GM20000 (cell line): Measurements from ENCODE around the gene PDCD1.

Source experiments
- DNase-seq: peaks from one replicate; pipeline ENCODE4 v3.0.0; 2012; ENCODE audit warnings: low spot score
- CTCF ChIP-seq: IDR thresholded peaks from 2 replicates; pipeline ENCODE4 v1.5.1; 2012; ENCODE audit warnings: mild to moderate bottlenecking, control low read depth; ENCODE audit errors: extremely low read depth, missing control alignments

PDCD1 gene

DNA sequence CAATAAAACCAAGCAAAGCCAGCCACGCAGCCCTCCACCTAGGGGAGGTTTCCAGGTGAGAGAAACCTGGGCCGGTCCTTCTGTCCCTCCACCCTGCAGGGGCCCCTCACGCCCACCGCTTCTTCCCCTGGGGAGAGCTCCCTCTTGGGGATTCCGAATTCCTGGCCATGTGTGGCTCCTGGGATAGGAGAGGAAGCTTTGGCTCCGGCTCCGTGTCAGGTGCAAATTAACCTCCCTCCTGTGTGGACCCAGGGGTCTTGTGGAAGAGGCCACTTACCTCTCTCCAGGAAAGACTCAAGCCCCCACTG is 15.1 kb upstream of the PDCD1 start:
- no peak for DNase-seq
- no peak for TF ChIP-seq CTCF

DNA sequence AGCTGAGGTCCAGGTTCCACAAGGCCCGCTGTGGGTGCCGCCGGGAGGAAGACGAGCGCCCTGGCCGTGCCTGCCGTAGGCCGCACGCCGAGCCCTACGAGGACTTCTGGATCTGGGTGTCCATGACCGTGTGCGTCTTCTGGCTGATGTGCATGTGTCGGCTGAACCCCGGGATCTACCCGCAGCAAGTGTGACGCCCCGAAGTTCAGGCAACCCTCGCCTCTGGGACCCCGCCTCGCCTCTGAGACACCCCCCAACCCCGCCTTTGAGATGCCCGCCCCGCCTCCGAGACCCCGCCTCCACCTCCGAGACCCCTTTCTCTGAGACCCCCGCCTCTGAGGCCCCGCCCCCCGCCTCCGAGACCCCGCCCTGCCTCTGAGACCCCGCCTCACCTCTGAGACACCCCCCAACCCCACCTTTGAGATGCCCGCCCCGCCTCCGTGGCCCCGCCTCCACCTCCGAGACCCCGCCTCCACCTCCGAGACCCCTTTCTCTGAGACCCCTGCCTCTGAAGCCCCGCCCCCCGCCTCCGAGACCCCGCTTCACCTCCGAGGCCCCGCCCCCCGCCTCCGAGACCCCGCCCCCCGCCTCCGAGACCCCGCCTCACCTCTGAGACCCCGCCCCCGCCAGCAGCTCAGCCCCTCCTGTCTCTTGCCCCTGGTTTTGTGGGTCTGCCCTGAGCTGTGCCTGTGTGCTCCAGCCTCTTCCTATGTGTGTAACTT is 14.5 kb upstream of the PDCD1 start:
- DNase-seq, result no peak
- no peak for TF ChIP-seq CTCF

DNA sequence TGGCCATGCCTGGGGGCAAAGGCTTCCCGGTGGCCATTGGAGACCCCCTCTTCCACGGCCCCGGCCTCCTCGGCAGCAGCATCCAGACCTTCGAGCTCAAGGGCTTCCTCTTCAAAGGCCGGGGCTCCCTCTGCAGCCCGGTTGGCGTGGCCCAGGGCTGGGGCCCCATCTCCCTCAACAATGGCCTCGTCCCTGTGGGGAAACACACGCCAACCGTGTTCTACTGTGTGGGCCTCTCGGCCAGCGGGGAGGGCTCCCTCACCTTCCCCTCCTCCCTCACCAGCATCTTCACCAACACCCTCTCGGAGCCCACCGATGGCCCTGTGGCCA is 13.6 kb upstream of the PDCD1 start:
- DNase-seq, result no peak
- TF ChIP-seq CTCF, result no peak

DNA sequence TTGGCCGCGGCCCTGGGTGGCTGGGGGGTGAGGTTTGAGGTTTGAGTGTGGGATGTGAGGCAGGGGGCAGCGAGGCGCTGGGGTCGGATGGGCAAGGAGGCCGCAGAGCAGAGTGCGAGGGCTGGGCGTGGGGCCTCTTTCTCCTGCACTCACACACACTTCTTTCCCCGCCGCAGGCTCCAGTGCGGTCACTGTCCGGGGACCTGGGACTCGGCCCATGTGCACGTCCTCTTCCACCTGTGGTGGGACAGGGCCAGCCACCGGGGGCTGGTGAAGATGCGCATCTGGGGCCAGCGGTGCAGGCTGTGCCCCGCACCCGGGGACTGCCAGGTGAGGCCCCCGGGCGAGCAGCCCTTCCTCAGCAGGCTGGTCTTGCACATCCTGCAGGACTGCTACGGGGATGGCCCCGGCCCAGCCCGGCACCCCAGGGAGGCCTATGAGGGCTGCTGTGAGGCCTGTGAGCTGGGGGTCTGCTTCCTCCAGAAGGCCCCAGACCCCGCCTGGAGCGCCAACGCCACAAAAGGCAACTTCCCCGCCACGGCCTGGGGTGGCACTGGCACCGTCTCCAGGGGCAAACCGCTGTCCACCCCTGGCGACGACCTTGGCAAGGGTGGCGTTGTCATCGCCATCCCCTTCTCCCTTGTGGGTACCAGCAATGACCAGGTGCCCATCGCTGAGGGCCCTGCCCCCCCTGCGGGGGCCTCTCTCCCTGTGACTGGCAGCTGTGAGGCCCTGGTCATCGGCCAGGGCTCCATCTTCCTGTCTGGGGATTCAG is 13.0 kb upstream of the PDCD1 start:
- TF ChIP-seq CTCF, result no peak
- DNase-seq, result no peak

- DNase-seq, result no peak
Observed at GRCh38 chr2:241870611-241871537, 12.2 kb upstream of the PDCD1 start.

DNA sequence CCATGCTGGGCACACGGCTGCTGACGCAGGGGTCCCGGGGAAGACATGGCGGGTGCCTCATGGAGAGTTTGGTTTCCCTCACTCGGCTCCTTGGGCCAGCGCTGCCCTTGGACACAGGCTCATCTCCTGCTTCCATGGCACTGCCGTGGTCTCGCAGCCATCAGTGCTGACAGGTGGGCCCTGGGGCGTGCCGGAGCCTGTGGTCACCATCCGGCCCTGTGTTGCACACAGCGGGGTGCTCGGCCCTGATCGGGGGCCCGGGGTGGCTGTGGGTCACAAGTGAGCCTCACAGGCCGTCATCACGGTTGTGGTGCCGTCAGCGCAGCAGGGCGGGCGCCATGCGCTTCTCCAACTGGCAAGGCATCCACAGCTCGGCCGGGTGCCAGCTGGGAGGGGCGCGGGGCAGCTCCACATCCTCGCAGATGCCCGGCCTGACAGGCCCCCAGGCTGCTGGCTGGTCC is 11.4 kb upstream of the PDCD1 start:
- DNase-seq, result no peak
- TF ChIP-seq CTCF, result no peak

More at GRCh38 chr2:241870611-241871537, 12.2 kb upstream of the PDCD1 start:
- TF ChIP-seq CTCF, result no peak
